Adrenal gland (tissue), 12 donors: ENCODE data around the gene LPP. TPM values are rescaled to one million over a fixed set of nuclear protein-coding genes. Genes with fewer than 3 reads are reported as not detected.

Experiments used
- DNase-seq, 7 donors: peaks; one replicate each; pipeline ENCODE4 v3.0.0-alpha.2; 2019 to 2020
- H3K27ac ChIP-seq, 5 donors: fragments of 200-600 bp; sonication (generic) in 4 of 5; 1 replicate in 3 of 5; 2 replicates in 2 of 5; pipeline versions ENCODE4 v1.5.1 to v1.8.0; 2016 to 2020; ENCODE audit warnings: mild to moderate bottlenecking in 1 of 5
- H3K27me3 ChIP-seq: fragments of 200-600 bp; 2 replicates; pipeline ENCODE4 v1.8.0; 2021
- H3K36me3 ChIP-seq, 2 donors: fragments of 200-600 bp; replicated peaks in 1 of 2; 1 replicate in 1 of 2; 2 replicates in 1 of 2; pipeline versions ENCODE4 v1.5.1 to v1.8.0; 2018 to 2022
- H3K4me1 ChIP-seq, 2 donors: fragments of 200-600 bp; replicated peaks in 1 of 2; 1 replicate in 1 of 2; 2 replicates in 1 of 2; pipeline versions ENCODE4 v1.5.1 to v1.8.0; 2018 to 2021
- H3K4me3 ChIP-seq, 4 donors: fragments of 200-600 bp; sonication (generic) in 3 of 4; one replicate each; pipeline ENCODE4 v1.5.1; 2016 to 2018
- H3K9me3 ChIP-seq, 3 donors: fragments of 200-600 bp; sonication (generic) in 1 of 3; replicated peaks in 1 of 3; 1 replicate in 2 of 3; 2 replicates in 1 of 3; pipeline versions ENCODE4 v1.5.1 to v1.8.0; 2016 to 2021
- CTCF ChIP-seq, 6 experiments: fragments of 450-650 bp in 4 of 6; fragments of 200-600 bp in 2 of 6; sonication (generic) in 1 of 6; IDR thresholded peaks; 1 replicate in 5 of 6; 2 replicates in 1 of 6; pipeline versions ENCODE4 v1.5.1 to v1.8.0; 2016 to 2021; ENCODE audit warnings: antibody characterized with exemption in 6 of 6, mild to moderate bottlenecking in 2 of 6, moderate library complexity in 1 of 6
- POLR2A ChIP-seq, 2 donors: fragments of 450-650 bp; IDR thresholded peaks; one replicate each; pipeline ENCODE4 v1.6.1; 2017; ENCODE audit warnings: antibody characterized with exemption in 2 of 2, mild to moderate bottlenecking in 2 of 2, moderate library complexity in 1 of 2
- WGBS, 4 donors: extraction: QIAGEN DNeasy Blood & Tissue Kit in 2 of 4; methylation state at CpG; one replicate each; pipeline versions ENCODE4 v1.1.5 to v1.1.7; 2013 to 2017; 5-methylcytosine and 5-hydroxymethylcytosine counted together
- intact Hi-C, 2 donors: fragments of 100-400 bp; cut with DNase I; formaldehyde crosslinking; loops; one replicate each; pipeline versions ENCODE4 v1.14.1 to v1.15.0; 2022 to 2023
- polyA plus RNA-seq, 3 donors: library from polyadenylated mRNA; stranded (reverse); fragments of 200-250 nt in 2 of 3; fragments of 350-450 nt in 1 of 3; fragmentation: Illumina TruSeq in 1 of 3; extraction: RNeasy Lipid Tissue Mini Kit (QIAGEN cat#74804) in 1 of 3; gene quantifications; one replicate each; pipeline ENCODE4 v1.2.3, GENCODE V29; 2013 to 2014
- total RNA-seq, 9 donors: library from RNA; depleted of rRNA in 4 of 9; stranded (reverse); fragments of >200 nt in 4 of 9; fragments of 120-200 nt in 1 of 9; fragmentation: NEBNext Ultra II Directional in 1 of 9; extraction: Animal tissue kit (Norgen Biotek cat#: 25700) in 1 of 9; gene quantifications; one replicate each; pipeline versions ENCODE4 v1.1.0 to v1.2.4, GENCODE V29; 2013 to 2023
- donor health status: healthy with polysubstance abuse.
- donor health status: Bipolar disorder and iron deficiency.
- donor health status: DM: yes; HTN: yes; CAD: no.
- donor health status: DM: no; HTN: no; CAD: no.
- donor health status: DM: no; HTN: no; CAD: no.
- donor health status: DM: yes; HTN: yes; CAD: no.

Gene LPP
- total and polyA plus RNA-seq, 12 donors, result 7.0 to 170 (median 101) TPM

DNA sequence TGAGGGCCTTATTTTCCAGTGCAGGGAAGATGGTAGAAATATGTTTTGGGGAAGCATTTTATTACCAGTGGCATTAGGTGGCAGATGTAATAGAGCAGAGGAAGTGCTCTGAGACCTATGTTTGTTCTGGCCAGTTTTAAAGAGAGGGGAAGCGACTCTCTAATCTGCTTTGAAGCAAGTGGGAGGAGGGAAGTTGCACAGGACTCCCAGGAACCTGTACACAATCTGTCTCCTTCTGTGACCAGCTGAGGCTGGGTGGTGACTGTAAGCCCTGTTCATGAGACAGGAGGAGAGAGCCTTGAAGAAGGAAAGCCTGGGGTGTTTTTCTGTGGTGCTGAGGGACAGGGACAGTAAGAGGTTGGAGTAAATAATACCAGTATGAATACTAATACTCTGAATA lies 60.5 kb downstream of the LPP start:
- 64 to 85% (median 72%) methylated on average over 1 of the region's 1 CpG for WGBS, 4 donors

GRCh38 chr3:188215129-188215528 lies 61.2 kb downstream of the LPP start:
- H3K27me3 ChIP-seq, result no peaks in the 10 kb centered on the region
- no peaks in the 10 kb centered on the region for H3K36me3 ChIP-seq
- intact Hi-C loops, result no loop called here
- WGBS, 4 donors, result 96 to 98% (median 98%) methylated on average over 2 of the region's 2 CpGs
- DNase-seq, result no peak
- H3K27ac ChIP-seq, result no peak overlapping the region
- no peaks in the 10 kb centered on the region for H3K9me3 ChIP-seq
- peaks cover 0 to 23% of the 10 kb centered on the region in 2 donors for H3K4me1 ChIP-seq
- H3K4me3 ChIP-seq, result no peak overlapping the region
- TF ChIP-seq CTCF (IDR thresholded peaks at IDR 0.05) (no peak), POLR2A (IDR thresholded peaks at IDR 0.05) (no peak)

More for the DNA sequence above, 60.5 kb downstream of the LPP start:
- Histone ChIP-seq H3K27me3 (no peaks in the 10 kb centered on the region), H3K36me3 (no peaks in the 10 kb centered on the region), H3K4me1 (peaks cover 0 to 23% of the 10 kb centered on the region in 2 donors), H3K4me3 (no peak overlapping the region), H3K9me3 (no peaks in the 10 kb centered on the region), H3K27ac (peak overlapping the region in 2 of 5 donors; percentile 0 to 15)
- DNase-seq, result peak in 2 of 7 donors; percentile 22 to 50
- TF ChIP-seq CTCF (IDR thresholded peaks at IDR 0.05), result no peak
- intact Hi-C loops, result no loop called here

- Histone ChIP-seq H3K4me3 (no peak overlapping the region), H3K4me1 (peaks cover 0 to 31% of the 10 kb centered on the region in 2 donors), H3K27ac (no peak overlapping the region), H3K27me3 (no peaks in the 10 kb centered on the region), H3K36me3 (no peaks in the 10 kb centered on the region), H3K9me3 (no peaks in the 10 kb centered on the region)
- WGBS, 4 donors, result 61 to 78% (median 70%) methylated on average over 4 of the region's 4 CpGs
- peak in 1 of 7 donors; percentile 39 for DNase-seq
- intact Hi-C loops, result no loop called here
- TF ChIP-seq CTCF (IDR thresholded peaks at IDR 0.05) (no peak), POLR2A (IDR thresholded peaks at IDR 0.05) (no peak)
These were observed 63.1 kb downstream of the LPP start for GRCh38 chr3:188217011-188217463.

GRCh38 chr3:188217726-188218125 lies 63.8 kb downstream of the LPP start:
- no peaks in the 10 kb centered on the region for H3K36me3 ChIP-seq
- no peaks in the 10 kb centered on the region for H3K9me3 ChIP-seq
- intact Hi-C loops, result no loop called here
- TF ChIP-seq CTCF (IDR thresholded peaks at IDR 0.05), result no peak
- no peaks in the 10 kb centered on the region for H3K27me3 ChIP-seq
- H3K27ac ChIP-seq, result no peak overlapping the region
- peak in 1 of 7 donors; percentile 48 for DNase-seq
- 77 to 85% (median 81%) methylated on average over 4 of the region's 4 CpGs for WGBS, 4 donors
- peaks cover 0 to 31% of the 10 kb centered on the region in 2 donors for H3K4me1 ChIP-seq
- H3K4me3 ChIP-seq, result no peak overlapping the region
